Liver (tissue), 9 donors: ENCODE measurements around the gene RAG1. TPM values are rescaled to one million over a fixed set of nuclear protein-coding genes. Genes with fewer than 3 reads are reported as not detected.
"Not testable (repeated sequence)": the region's sequence is repeated elsewhere in the genome, so short reads cannot be mapped to it uniquely, and the experiment has no call there.

Experiments used
- DNase-seq: peaks from one replicate; pipeline ENCODE4 v3.0.0-alpha.2; 2017; ENCODE audit warnings: low spot score
- H3K27ac ChIP-seq, 2 donors: one replicate each; pipeline ENCODE4 v1.7.0; 2013; ENCODE audit warnings: inconsistent platforms in 2 of 2, low read length in 2 of 2, control low read depth in 1 of 2, low read depth in 1 of 2, mild to moderate bottlenecking in 1 of 2
- H3K27me3 ChIP-seq, 4 donors: one replicate each; pipeline versions ENCODE4 v1.6.1 to v1.7.0; 2013; ENCODE audit warnings: low read length in 3 of 4, inconsistent platforms in 1 of 4, mild to moderate bottlenecking in 1 of 4, moderate library complexity in 1 of 4; ENCODE audit not compliant: control insufficient read depth in 4 of 4, insufficient read depth in 4 of 4
- H3K36me3 ChIP-seq, 4 donors: one replicate each; pipeline versions ENCODE4 v1.6.1 to v1.7.0; 2013; ENCODE audit warnings: low read length in 3 of 4, mild to moderate bottlenecking in 3 of 4, low read depth in 1 of 4, moderate library complexity in 1 of 4; ENCODE audit not compliant: control insufficient read depth in 4 of 4, insufficient read depth in 3 of 4
- H3K4me1 ChIP-seq, 4 donors: one replicate each; pipeline versions ENCODE4 v1.6.1 to v1.7.0; 2013; ENCODE audit warnings: low read length in 3 of 4, mild to moderate bottlenecking in 3 of 4, moderate library complexity in 1 of 4; ENCODE audit not compliant: control insufficient read depth in 4 of 4, insufficient read depth in 4 of 4
- H3K4me3 ChIP-seq, 3 donors: one replicate each; pipeline versions ENCODE4 v1.6.1 to v1.7.0; 2013; ENCODE audit warnings: low read length in 3 of 3, control low read depth in 1 of 3, low read depth in 1 of 3, mild to moderate bottlenecking in 1 of 3
- H3K9ac ChIP-seq, 2 donors: one replicate each; pipeline ENCODE4 v1.7.0; 2013; ENCODE audit warnings: low read length in 2 of 2, mild to moderate bottlenecking in 2 of 2, moderate library complexity in 2 of 2, control low read depth in 1 of 2, low read depth in 1 of 2
- H3K9me3 ChIP-seq, 4 donors: one replicate each; pipeline versions ENCODE4 v1.6.1 to v1.7.0; 2013; ENCODE audit warnings: low read length in 3 of 4; ENCODE audit not compliant: control insufficient read depth in 4 of 4
- EGR1 ChIP-seq, 2 donors: IDR thresholded peaks; 2 replicates each; pipeline ENCODE4 v1.6.1; 2016 to 2018; ENCODE audit warnings: antibody characterized with exemption in 2 of 2, low read depth in 2 of 2
- FOXA2 ChIP-seq: IDR thresholded peaks from 2 replicates; pipeline ENCODE4 v1.6.1; 2016; ENCODE audit warnings: antibody characterized with exemption
- GABPA ChIP-seq, 2 donors: IDR thresholded peaks in 1 of 2; conservative IDR thresholded peaks in 1 of 2; 2 replicates each; pipeline ENCODE4 v1.6.1; 2016; ENCODE audit warnings: antibody characterized with exemption in 2 of 2, mild to moderate bottlenecking in 1 of 2, moderate library complexity in 1 of 2
- NR2F2 ChIP-seq: IDR thresholded peaks from 2 replicates; pipeline ENCODE4 v1.6.1; 2016; ENCODE audit warnings: antibody characterized with exemption
- RAD21 ChIP-seq, 2 donors: IDR thresholded peaks; 2 replicates each; pipeline ENCODE4 v1.6.1; 2016; ENCODE audit warnings: antibody characterized with exemption in 2 of 2, mild to moderate bottlenecking in 2 of 2
- WGBS: extraction: QIAGEN DNeasy Blood & Tissue Kit; methylation state at CpG from one replicate; pipeline ENCODE4 v1.1.7; 2013; 5-methylcytosine and 5-hydroxymethylcytosine counted together
- polyA plus RNA-seq, 2 donors: library from polyadenylated mRNA; stranded (reverse) in 1 of 2; unstranded in 1 of 2; fragments of 200-250 nt in 1 of 2; fragments of >200 nt in 1 of 2; fragmentation: Nextera tagmentation in 1 of 2; extraction: Ambion mirVana in 1 of 2; gene quantifications; one replicate each; pipeline versions ENCODE4 v1.2.1 to v1.2.3, GENCODE V29; 2013 to 2015
- total RNA-seq, 2 donors: library from RNA; depleted of rRNA; stranded (reverse); fragments of >200 nt; gene quantifications; one replicate each; pipeline ENCODE4 v1.2.3, GENCODE V29; 2014
- TF ChIP-seq, protein P1 (sequence below): IDR thresholded peaks from 2 replicates; pipeline ENCODE4 v1.6.1; 2016; ENCODE audit warnings: antibody characterized with exemption
- TF ChIP-seq, protein P2 (sequence below): fragments of 150-350 bp; IDR thresholded peaks from 2 replicates; pipeline ENCODE4 v1.5.1; 2017; ENCODE audit warnings: improper control_type of control experiment, low read depth, low read length; ENCODE audit not compliant: missing input control
- TF ChIP-seq, protein P3 (sequence below): IDR thresholded peaks from 2 replicates; pipeline ENCODE4 v1.6.1; 2016; ENCODE audit warnings: antibody characterized with exemption
- TF ChIP-seq, protein P4 (sequence below): IDR thresholded peaks from 2 replicates; pipeline ENCODE4 v1.6.1; 2016; ENCODE audit warnings: antibody characterized with exemption
- donor health status: healthy.
- donor health status: healthy.
- donor health status: healthy.
- donor health status: healthy.
- donor health status: healthy.

The RAG1 gene
- total and polyA plus RNA-seq, 4 donors = 0.43 to 4.3 (median 0.93) TPM

DNA sequence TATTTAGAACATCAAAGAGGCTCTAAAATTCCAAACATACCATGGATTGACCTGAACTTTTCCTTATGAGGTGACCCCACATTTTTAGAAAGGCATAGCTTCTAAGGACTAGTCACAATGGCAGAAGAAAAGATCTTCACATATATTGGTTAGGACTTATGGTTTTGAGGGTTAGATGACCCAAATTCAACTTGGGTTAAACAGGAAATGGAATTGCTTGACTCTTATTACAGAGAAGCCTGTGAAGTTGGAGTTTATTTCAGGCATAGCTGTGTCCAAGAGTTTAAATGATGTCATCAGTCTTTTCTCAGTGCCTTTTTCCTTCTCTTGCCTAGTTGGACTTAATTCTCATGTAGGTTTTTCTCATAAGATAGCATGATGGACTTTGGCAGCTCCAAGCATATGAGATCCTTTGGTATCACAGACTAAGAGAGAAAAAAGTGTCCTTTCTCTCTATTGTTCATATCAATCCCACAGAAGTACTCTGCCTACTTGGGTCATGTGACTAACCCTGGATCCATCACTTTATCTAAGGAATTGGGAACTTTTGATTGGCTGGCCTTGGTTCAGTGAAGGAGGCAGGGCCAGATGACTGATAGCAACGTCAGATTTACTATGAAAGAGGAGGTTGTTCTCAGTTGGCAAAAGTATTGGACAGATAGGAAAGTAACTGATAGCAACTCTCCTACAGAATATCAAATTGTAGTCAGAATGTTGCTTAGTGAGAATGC is 17.3 kb upstream of the RAG1 start:
- Histone ChIP-seq H3K4me1 (no peaks in the 10 kb centered on the region), H3K36me3 (no peaks in the 10 kb centered on the region), H3K27ac (no peak overlapping the region), H3K27me3 (no peaks in the 10 kb centered on the region), H3K9ac (no peak overlapping the region), H3K9me3 (no peaks in the 10 kb centered on the region), H3K4me3 (no peak overlapping the region)
- TF ChIP-seq, protein P1, sequence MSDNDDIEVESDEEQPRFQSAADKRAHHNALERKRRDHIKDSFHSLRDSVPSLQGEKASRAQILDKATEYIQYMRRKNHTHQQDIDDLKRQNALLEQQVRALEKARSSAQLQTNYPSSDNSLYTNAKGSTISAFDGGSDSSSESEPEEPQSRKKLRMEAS = no peak
- TF ChIP-seq, protein P2, sequence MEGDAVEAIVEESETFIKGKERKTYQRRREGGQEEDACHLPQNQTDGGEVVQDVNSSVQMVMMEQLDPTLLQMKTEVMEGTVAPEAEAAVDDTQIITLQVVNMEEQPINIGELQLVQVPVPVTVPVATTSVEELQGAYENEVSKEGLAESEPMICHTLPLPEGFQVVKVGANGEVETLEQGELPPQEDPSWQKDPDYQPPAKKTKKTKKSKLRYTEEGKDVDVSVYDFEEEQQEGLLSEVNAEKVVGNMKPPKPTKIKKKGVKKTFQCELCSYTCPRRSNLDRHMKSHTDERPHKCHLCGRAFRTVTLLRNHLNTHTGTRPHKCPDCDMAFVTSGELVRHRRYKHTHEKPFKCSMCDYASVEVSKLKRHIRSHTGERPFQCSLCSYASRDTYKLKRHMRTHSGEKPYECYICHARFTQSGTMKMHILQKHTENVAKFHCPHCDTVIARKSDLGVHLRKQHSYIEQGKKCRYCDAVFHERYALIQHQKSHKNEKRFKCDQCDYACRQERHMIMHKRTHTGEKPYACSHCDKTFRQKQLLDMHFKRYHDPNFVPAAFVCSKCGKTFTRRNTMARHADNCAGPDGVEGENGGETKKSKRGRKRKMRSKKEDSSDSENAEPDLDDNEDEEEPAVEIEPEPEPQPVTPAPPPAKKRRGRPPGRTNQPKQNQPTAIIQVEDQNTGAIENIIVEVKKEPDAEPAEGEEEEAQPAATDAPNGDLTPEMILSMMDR = no peak
- TF ChIP-seq GABPA (IDR thresholded peaks at IDR 0.05 in 1 of 2, conservative IDR thresholded peaks at IDR 0.05 in 1 of 2) (no peak), RAD21 (IDR thresholded peaks at IDR 0.05) (no peak), FOXA2 (no peak), EGR1 (IDR thresholded peaks at IDR 0.05; ENCODE audit: low read depth in 2 of 2) (no peak)
- TF ChIP-seq, protein P3, sequence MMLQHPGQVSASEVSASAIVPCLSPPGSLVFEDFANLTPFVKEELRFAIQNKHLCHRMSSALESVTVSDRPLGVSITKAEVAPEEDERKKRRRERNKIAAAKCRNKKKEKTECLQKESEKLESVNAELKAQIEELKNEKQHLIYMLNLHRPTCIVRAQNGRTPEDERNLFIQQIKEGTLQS = no peak
- TF ChIP-seq, protein P4, sequence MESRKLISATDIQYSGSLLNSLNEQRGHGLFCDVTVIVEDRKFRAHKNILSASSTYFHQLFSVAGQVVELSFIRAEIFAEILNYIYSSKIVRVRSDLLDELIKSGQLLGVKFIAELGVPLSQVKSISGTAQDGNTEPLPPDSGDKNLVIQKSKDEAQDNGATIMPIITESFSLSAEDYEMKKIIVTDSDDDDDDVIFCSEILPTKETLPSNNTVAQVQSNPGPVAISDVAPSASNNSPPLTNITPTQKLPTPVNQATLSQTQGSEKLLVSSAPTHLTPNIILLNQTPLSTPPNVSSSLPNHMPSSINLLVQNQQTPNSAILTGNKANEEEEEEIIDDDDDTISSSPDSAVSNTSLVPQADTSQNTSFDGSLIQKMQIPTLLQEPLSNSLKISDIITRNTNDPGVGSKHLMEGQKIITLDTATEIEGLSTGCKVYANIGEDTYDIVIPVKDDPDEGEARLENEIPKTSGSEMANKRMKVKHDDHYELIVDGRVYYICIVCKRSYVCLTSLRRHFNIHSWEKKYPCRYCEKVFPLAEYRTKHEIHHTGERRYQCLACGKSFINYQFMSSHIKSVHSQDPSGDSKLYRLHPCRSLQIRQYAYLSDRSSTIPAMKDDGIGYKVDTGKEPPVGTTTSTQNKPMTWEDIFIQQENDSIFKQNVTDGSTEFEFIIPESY = no peak
- 37% methylated on average over 1 of the region's 1 CpG for WGBS
- DNase-seq = no peak

DNA sequence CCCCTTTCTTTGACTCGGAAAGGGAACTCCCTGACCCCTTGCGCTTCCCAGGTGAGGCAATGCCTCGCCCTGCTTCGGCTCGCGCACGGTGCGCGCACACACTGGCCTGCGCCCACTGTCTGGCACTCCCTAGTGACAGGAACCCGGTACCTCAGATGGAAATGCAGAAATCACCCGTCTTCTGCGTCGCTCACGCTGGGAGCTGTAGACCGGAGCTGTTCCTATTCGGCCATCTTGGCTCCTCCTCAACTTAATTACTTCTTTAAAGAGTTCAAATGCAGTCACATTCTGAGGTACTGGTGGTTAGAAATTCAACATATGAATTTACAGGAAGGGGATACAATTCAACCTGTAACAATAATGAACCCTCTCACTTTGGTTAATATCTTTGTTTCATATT is 10.4 kb upstream of the RAG1 start:
- H3K9ac ChIP-seq, H3K4me3 ChIP-seq, H3K4me1 ChIP-seq, H3K27me3 ChIP-seq, H3K27ac ChIP-seq, H3K9me3 ChIP-seq, DNase-seq, H3K36me3 ChIP-seq: not testable (repeated sequence)
- 94% methylated on average over 15 of the region's 17 CpGs for WGBS

DNA sequence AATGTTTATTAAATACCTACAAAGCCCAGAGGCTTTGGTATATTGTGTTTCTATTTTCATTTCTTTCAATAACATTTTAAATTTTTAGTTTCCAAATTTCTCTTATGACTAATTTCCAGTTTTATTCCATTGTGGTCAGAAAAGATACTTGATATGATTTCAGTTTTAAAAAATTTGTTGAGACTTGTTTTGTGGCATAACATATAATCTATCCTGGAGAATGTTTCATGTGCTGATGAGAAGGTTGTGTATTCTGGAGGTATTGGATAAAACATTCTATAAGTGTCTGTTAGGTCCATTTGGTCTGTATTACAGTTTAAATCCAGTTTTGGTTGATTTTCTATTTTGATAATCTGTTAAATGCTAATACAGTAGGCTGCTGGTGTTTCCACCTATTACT is 9.8 kb upstream of the RAG1 start:
- H3K36me3 ChIP-seq = no peaks in the 10 kb centered on the region
- no peaks in the 10 kb centered on the region for H3K27me3 ChIP-seq
- no peak for TF ChIP-seq FOXA2
- TF ChIP-seq NR2F2 = no peak
- no peaks in the 10 kb centered on the region for H3K4me1 ChIP-seq
- DNase-seq = no peak
- H3K9ac ChIP-seq = no peak overlapping the region
- no peak overlapping the region for H3K4me3 ChIP-seq
- H3K9me3 ChIP-seq = no peaks in the 10 kb centered on the region
- H3K27ac ChIP-seq = no peak overlapping the region
